Measurements from ENCODE around the gene IL25.
"Not testable (repeated sequence)": the region's sequence is repeated elsewhere in the genome, so short reads cannot be mapped to it uniquely, and the experiment has no call there.

IL25 gene

GRCh38 chr14:23372509-23372908, at the start of gene IL25:
TSS of gene IL25 (plus strand) at chr14:23372809.
- no peak within 1 kb of the TSS for H3K9ac ChIP-seq (ENCODE audit: low read depth in 1 of 2, low read length in 2 of 2)
- H3K36me3 ChIP-seq (ENCODE audit: control insufficient read depth in 1 of 2, insufficient read depth in 2 of 2, low read length in 2 of 2), result no peaks in the 10 kb centered on the region
- H3K27me3 ChIP-seq (ENCODE audit: control insufficient read depth in 1 of 2, insufficient read depth in 2 of 2, low read length in 2 of 2), result peaks cover 0 to 3% of the 10 kb centered on the region in 2 donors
- H3K27ac ChIP-seq (ENCODE audit: low read depth, low read length), result no peak within 1 kb of the TSS
- H3K4me3 ChIP-seq (ENCODE audit: low read depth in 1 of 2, low read length in 2 of 2), result no peak within 1 kb of the TSS
- no peaks in the 10 kb centered on the region for H3K4me1 ChIP-seq (ENCODE audit: control insufficient read depth in 1 of 2, insufficient read depth in 2 of 2, low read length in 2 of 2)
- no peaks in the 10 kb centered on the region for H3K9me3 ChIP-seq (ENCODE audit: control insufficient read depth in 1 of 2, low read length in 2 of 2)

DNA sequence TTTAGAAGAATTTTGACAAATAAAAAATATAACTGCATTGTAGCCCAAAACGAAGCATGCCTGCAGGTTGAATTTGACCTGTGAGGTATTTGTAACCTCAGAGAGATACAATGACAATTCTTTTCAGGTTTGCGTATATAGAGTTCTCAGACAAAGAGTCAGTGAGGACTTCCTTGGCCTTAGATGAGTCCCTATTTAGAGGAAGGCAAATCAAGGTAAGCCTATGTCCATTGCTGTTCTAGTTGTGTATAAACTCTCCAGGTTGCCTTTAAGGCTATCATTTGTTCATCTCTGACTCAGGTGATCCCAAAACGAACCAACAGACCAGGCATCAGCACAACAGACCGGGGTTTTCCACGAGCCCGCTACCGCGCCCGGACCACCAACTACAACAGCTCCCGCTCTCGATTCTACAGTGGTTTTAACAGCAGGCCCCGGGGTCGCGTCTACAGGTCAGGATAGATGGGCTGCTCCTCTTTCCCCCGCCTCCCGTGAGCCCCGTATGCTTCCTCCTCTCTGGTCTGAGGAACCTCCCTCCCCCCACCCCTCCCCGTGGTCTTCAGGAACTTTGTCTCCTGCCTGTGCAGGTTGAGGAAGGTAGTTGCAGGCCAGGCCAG, 48.7 kb upstream of the IL25 start:
- no peak overlapping the region for H3K4me3 ChIP-seq (ENCODE audit: low read depth in 1 of 2, low read length in 2 of 2)
- H3K4me1 ChIP-seq (ENCODE audit: control insufficient read depth in 1 of 2, insufficient read depth in 2 of 2, low read length in 2 of 2), result peaks cover 10 to 23% of the 10 kb centered on the region in 2 donors
- H3K9me3 ChIP-seq (ENCODE audit: control insufficient read depth in 1 of 2, low read length in 2 of 2), result no peaks in the 10 kb centered on the region
- H3K36me3 ChIP-seq (ENCODE audit: control insufficient read depth in 1 of 2, insufficient read depth in 2 of 2, low read length in 2 of 2), result peaks cover 21 to 26% of the 10 kb centered on the region in 2 donors
- no peak overlapping the region for H3K9ac ChIP-seq (ENCODE audit: low read depth in 1 of 2, low read length in 2 of 2)
- no peaks in the 10 kb centered on the region for H3K27me3 ChIP-seq (ENCODE audit: control insufficient read depth in 1 of 2, insufficient read depth in 2 of 2, low read length in 2 of 2)
- H3K27ac ChIP-seq (ENCODE audit: low read depth, low read length), result no peak overlapping the region

DNA sequence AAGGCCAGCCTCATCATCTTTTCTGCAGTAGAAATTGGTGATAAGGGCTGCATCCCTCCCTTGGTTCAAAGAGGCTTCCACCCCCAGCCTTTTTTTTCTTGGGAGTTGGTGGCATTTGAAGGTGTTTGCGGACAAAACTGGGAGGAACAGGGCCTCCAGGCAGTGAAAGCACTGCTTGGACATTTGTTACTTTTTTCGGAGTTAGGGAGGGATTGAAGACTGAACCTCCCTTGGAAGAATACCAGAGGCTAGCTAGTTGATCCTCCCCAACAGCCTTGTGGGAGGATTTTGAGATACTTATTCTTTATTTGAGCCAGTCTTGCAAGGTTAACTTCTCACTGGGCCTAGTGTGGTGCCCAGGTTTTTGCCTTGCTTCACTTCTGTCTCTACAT, 48.2 kb upstream of the IL25 start:
- Histone ChIP-seq H3K4me1 (ENCODE audit: control insufficient read depth in 1 of 2, insufficient read depth in 2 of 2, low read length in 2 of 2) (peaks cover 10 to 23% of the 10 kb centered on the region in 2 donors), H3K27me3 (ENCODE audit: control insufficient read depth in 1 of 2, insufficient read depth in 2 of 2, low read length in 2 of 2) (no peaks in the 10 kb centered on the region), H3K27ac (ENCODE audit: low read depth, low read length) (no peak overlapping the region), H3K9ac (ENCODE audit: low read depth in 1 of 2, low read length in 2 of 2) (no peak overlapping the region), H3K4me3 (ENCODE audit: low read depth in 1 of 2, low read length in 2 of 2) (no peak overlapping the region), H3K9me3 (ENCODE audit: control insufficient read depth in 1 of 2, low read length in 2 of 2) (no peaks in the 10 kb centered on the region), H3K36me3 (ENCODE audit: control insufficient read depth in 1 of 2, insufficient read depth in 2 of 2, low read length in 2 of 2) (peaks cover 21 to 26% of the 10 kb centered on the region in 2 donors)

DNA sequence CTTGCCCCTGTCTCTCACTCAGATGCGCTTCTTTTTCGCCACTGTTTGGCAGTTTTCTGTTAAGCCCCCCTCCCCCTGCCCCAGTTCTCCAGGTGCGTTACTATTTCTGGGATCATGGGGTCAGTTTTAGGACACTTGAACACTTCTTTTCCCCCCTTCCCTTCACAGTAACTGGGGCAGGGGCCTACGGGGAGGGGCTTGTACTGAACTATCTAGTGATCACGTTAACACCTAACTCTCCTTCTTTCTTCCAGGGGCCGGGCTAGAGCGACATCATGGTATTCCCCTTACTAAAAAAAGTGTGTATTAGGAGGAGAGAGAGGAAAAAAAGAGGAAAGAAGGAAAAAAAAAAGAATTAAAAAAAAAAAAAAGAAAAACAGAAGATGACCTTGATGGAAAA, 47.6 kb upstream of the IL25 start:
- H3K36me3 ChIP-seq (ENCODE audit: control insufficient read depth in 1 of 2, insufficient read depth in 2 of 2, low read length in 2 of 2), result peaks cover 21 to 26% of the 10 kb centered on the region in 2 donors
- H3K4me1 ChIP-seq (ENCODE audit: control insufficient read depth in 1 of 2, insufficient read depth in 2 of 2, low read length in 2 of 2), result peaks cover 10 to 21% of the 10 kb centered on the region in 2 donors
- no peak overlapping the region for H3K4me3 ChIP-seq (ENCODE audit: low read depth in 1 of 2, low read length in 2 of 2)
- no peaks in the 10 kb centered on the region for H3K9me3 ChIP-seq (ENCODE audit: control insufficient read depth in 1 of 2, low read length in 2 of 2)
- H3K9ac ChIP-seq (ENCODE audit: low read depth in 1 of 2, low read length in 2 of 2), result no peak overlapping the region
- no peaks in the 10 kb centered on the region for H3K27me3 ChIP-seq (ENCODE audit: control insufficient read depth in 1 of 2, insufficient read depth in 2 of 2, low read length in 2 of 2)
- H3K27ac ChIP-seq (ENCODE audit: low read depth, low read length), result no peak overlapping the region

GRCh38 chr14:23325746-23326145, 46.9 kb upstream of the IL25 start:
- H3K9ac ChIP-seq (ENCODE audit: low read depth in 1 of 2, low read length in 2 of 2); H3K27me3 ChIP-seq (ENCODE audit: control insufficient read depth in 1 of 2, insufficient read depth in 2 of 2, low read length in 2 of 2); H3K27ac ChIP-seq (ENCODE audit: low read depth, low read length); H3K9me3 ChIP-seq (ENCODE audit: control insufficient read depth in 1 of 2, low read length in 2 of 2); H3K4me3 ChIP-seq (ENCODE audit: low read depth in 1 of 2, low read length in 2 of 2): not testable (repeated sequence)
- Histone ChIP-seq H3K36me3 (ENCODE audit: control insufficient read depth in 1 of 2, insufficient read depth in 2 of 2, low read length in 2 of 2) (peaks cover 21 to 26% of the 10 kb centered on the region in 2 donors), H3K4me1 (ENCODE audit: control insufficient read depth in 1 of 2, insufficient read depth in 2 of 2, low read length in 2 of 2) (peaks cover 10 to 15% of the 10 kb centered on the region in 2 donors)

DNA sequence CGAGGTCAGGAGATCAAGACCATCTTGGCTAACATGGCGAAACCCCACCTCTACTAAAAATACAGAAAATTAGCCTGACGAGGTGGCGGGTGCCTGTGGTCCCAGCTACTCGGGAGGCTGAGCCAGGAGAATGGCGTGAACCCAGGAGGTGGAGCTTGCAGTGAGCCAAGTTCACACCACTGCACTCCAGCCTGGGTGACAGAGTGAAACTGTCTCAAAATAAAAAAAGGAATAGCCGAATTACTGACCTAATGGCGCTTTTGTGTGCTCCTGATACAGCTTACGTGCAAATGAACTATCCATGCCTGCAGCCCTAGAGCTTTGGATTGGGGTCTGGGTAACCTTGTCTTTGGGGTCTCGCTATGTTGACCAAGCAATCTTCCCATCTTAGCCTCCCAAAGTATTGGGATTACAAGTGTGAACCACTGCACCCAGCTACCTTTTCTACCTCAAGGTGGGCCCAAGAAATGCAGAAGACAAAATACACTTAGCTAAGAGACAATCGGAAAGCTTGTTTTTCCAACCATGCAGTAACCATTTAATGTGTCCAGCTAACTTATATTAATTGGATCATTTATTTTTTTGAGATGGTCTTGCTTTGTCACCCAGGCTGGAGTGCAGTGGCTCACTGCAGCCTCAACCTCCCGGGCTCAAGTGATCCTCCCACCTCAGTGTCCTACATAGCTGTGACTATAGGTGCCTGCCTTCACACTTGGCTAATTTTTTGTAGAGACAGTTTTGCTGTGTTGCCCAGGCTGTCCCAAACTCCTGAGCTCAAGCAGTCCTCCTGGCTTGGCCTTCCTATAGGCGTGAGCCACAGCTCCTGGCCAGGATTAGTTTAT, 45.9 kb upstream of the IL25 start:
- H3K9ac ChIP-seq (ENCODE audit: low read depth in 1 of 2, low read length in 2 of 2), result no peak overlapping the region
- H3K4me3 ChIP-seq (ENCODE audit: low read depth in 1 of 2, low read length in 2 of 2), result no peak overlapping the region
- H3K9me3 ChIP-seq (ENCODE audit: control insufficient read depth in 1 of 2, low read length in 2 of 2), result no peaks in the 10 kb centered on the region
- H3K36me3 ChIP-seq (ENCODE audit: control insufficient read depth in 1 of 2, insufficient read depth in 2 of 2, low read length in 2 of 2), result peaks cover 21 to 26% of the 10 kb centered on the region in 2 donors
- no peaks in the 10 kb centered on the region for H3K27me3 ChIP-seq (ENCODE audit: control insufficient read depth in 1 of 2, insufficient read depth in 2 of 2, low read length in 2 of 2)
- H3K4me1 ChIP-seq (ENCODE audit: control insufficient read depth in 1 of 2, insufficient read depth in 2 of 2, low read length in 2 of 2), result peaks cover 10 to 15% of the 10 kb centered on the region in 2 donors
- H3K27ac ChIP-seq (ENCODE audit: low read depth, low read length), result no peak overlapping the region

GRCh38 chr14:23327947-23328744, 44.5 kb upstream of the IL25 start:
- Histone ChIP-seq H3K36me3 (ENCODE audit: control insufficient read depth in 1 of 2, insufficient read depth in 2 of 2, low read length in 2 of 2) (peaks cover 18 to 25% of the 10 kb centered on the region in 2 donors), H3K9me3 (ENCODE audit: control insufficient read depth in 1 of 2, low read length in 2 of 2) (no peaks in the 10 kb centered on the region), H3K4me1 (ENCODE audit: control insufficient read depth in 1 of 2, insufficient read depth in 2 of 2, low read length in 2 of 2) (peaks cover under 1 to 4% of the 10 kb centered on the region in 2 donors), H3K27ac (ENCODE audit: low read depth, low read length) (no peak overlapping the region), H3K27me3 (ENCODE audit: control insufficient read depth in 1 of 2, insufficient read depth in 2 of 2, low read length in 2 of 2) (no peaks in the 10 kb centered on the region), H3K4me3 (ENCODE audit: low read depth in 1 of 2, low read length in 2 of 2) (no peak overlapping the region), H3K9ac (ENCODE audit: low read depth in 1 of 2, low read length in 2 of 2) (no peak overlapping the region)

- Histone ChIP-seq H3K4me3 (ENCODE audit: low read depth in 1 of 2, low read length in 2 of 2) (no peak overlapping the region), H3K9me3 (ENCODE audit: control insufficient read depth in 1 of 2, low read length in 2 of 2) (no peaks in the 10 kb centered on the region), H3K27me3 (ENCODE audit: control insufficient read depth in 1 of 2, insufficient read depth in 2 of 2, low read length in 2 of 2) (no peaks in the 10 kb centered on the region), H3K9ac (ENCODE audit: low read depth in 1 of 2, low read length in 2 of 2) (no peak overlapping the region), H3K36me3 (ENCODE audit: control insufficient read depth in 1 of 2, insufficient read depth in 2 of 2, low read length in 2 of 2) (no peaks in the 10 kb centered on the region), H3K4me1 (ENCODE audit: control insufficient read depth in 1 of 2, insufficient read depth in 2 of 2, low read length in 2 of 2) (no peaks in the 10 kb centered on the region), H3K27ac (ENCODE audit: low read depth, low read length) (no peak overlapping the region)
Observed at GRCh38 chr14:23335623-23336022, 37.0 kb upstream of the IL25 start.

GRCh38 chr14:23339506-23340268, 32.9 kb upstream of the IL25 start:
- no peak overlapping the region for H3K9ac ChIP-seq (ENCODE audit: low read depth in 1 of 2, low read length in 2 of 2)
- no peak overlapping the region for H3K4me3 ChIP-seq (ENCODE audit: low read depth in 1 of 2, low read length in 2 of 2)
- H3K36me3 ChIP-seq (ENCODE audit: control insufficient read depth in 1 of 2, insufficient read depth in 2 of 2, low read length in 2 of 2), result no peaks in the 10 kb centered on the region
- no peaks in the 10 kb centered on the region for H3K9me3 ChIP-seq (ENCODE audit: control insufficient read depth in 1 of 2, low read length in 2 of 2)
- no peak overlapping the region for H3K27ac ChIP-seq (ENCODE audit: low read depth, low read length)
- H3K27me3 ChIP-seq (ENCODE audit: control insufficient read depth in 1 of 2, insufficient read depth in 2 of 2, low read length in 2 of 2), result no peaks in the 10 kb centered on the region
- H3K4me1 ChIP-seq (ENCODE audit: control insufficient read depth in 1 of 2, insufficient read depth in 2 of 2, low read length in 2 of 2), result no peaks in the 10 kb centered on the region
